Measurements from ENCODE around the gene MZT2A. TPM values are rescaled to one million over a fixed set of nuclear protein-coding genes. Genes with fewer than 3 reads are reported as not detected.
"Not testable (repeated sequence)": the region's sequence is repeated elsewhere in the genome, so short reads cannot be mapped to it uniquely, and the experiment has no call there.

MZT2A gene
- total RNA-seq, 1 experiment from 2014 or later, result 48.1 TPM

DNA sequence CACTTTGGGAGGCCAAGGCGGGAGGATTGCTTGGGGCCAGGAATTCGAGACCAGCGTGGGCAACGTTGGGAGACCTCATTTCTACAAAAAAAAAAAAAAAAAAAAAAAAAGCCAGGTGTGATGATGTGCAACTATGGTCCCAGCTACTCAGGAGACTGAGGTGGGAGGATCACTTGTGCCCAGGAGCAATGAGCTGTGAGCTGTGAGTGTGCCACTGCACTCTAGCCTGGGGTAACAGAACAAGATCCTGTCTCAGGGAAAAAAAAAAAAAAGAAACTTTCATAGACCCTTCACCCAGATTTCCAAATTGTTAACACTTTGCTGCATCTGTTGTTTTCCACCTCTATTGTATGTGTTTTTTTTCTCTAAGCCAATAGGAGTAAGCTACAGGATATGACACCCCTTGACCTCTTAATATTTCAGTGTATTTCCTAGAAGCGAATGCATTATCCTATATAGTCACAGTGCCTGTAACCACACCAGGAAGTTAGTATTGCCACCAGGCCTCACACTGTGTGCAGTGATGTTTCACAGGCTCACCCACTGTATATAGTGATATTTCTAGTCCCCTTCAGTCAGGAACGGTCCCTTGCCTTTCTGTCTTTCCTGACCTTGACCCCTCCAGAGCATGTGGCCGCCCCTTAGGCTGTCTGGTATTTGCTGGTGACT lies 12.0 kb upstream of the MZT2A start:
- DNase-seq (ENCODE audit: low read depth, low spot score); in situ Hi-C loops (cut with HindIII; ENCODE audit: low pct_unique_long_range_greater_than_20kb, low sequenced_read_pairs): not testable (repeated sequence)

DNA sequence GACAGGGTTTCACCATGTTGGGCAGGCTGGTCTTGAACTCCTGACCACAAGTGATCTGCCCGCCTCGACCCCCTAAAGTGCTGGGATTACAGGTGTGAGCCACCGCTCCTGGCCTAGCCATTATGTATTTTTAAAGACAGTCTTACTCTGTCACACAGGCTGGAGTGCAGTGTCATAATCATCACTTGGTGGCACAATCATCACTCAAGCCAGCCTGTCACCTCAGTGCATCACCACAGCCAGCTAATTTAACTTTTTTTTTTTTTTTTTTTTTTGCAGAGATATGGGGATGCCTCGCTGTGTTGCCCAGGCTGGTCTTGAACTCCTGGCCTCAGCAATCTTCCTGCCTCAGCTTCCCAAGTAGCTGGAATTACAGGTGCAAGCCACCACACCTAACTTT lies 11.4 kb upstream of the MZT2A start:
- in situ Hi-C loops (cut with HindIII; ENCODE audit: low pct_unique_long_range_greater_than_20kb, low sequenced_read_pairs); DNase-seq (ENCODE audit: low read depth, low spot score): not testable (repeated sequence)

DNA sequence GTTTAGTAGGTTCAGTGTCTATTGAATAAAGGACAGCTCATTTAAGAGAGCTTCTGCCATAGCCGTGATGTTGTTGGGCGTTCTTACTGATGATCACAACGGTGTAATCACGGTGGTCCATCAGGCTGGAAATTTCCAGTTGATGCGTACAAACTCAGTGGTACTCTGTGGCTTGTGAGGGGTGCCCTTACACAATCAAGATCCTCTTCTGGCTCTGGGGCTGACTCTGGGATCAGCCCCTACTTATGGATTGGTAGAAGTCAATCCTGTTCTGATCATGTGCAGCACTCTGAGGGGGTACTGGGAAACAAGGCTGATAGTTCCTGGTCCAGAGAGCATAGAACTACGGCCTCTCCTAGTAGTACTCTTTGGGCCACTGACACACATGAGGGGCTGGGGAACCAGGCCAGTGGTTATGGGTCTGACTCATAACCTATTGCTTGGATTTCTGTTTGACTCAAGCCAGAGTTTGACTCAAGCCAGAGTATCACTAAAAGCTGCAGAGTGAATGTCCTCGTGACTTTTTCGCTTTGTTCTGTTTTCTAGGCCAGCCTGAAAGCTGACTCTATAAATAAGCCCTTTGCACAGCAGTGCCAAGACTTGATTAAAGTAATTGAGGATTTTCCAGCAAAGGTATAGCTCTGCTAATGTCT lies 6.2 kb upstream of the MZT2A start:
- in situ Hi-C loops (cut with HindIII; ENCODE audit: low pct_unique_long_range_greater_than_20kb, low sequenced_read_pairs), result not testable (repeated sequence)

DNA sequence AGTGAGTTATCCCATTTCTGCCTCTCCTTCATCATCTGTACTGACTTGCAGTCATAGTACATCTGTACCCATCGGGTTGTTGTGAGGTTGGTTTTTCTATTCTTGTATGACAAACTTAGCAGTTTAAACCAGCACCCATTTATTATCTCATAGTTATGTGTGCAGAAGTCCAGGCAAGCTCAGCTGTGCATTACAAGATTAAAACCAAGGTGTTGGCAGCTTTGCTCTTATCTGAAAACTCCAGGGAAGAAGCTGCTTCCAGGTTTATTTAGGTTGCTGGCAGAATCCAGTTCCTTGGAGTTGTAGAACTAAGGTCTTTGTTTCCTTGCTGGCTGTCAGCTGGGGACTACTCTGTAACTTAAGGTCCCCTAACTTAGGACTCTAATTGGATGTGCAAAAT lies 3.3 kb upstream of the MZT2A start:
- in situ Hi-C loops (cut with HindIII; ENCODE audit: low pct_unique_long_range_greater_than_20kb, low sequenced_read_pairs), result not testable (repeated sequence)

More for the DNA sequence above, 6.2 kb upstream of the MZT2A start:
- DNase-seq (ENCODE audit: low read depth, low spot score), result not testable (repeated sequence)

DNA sequence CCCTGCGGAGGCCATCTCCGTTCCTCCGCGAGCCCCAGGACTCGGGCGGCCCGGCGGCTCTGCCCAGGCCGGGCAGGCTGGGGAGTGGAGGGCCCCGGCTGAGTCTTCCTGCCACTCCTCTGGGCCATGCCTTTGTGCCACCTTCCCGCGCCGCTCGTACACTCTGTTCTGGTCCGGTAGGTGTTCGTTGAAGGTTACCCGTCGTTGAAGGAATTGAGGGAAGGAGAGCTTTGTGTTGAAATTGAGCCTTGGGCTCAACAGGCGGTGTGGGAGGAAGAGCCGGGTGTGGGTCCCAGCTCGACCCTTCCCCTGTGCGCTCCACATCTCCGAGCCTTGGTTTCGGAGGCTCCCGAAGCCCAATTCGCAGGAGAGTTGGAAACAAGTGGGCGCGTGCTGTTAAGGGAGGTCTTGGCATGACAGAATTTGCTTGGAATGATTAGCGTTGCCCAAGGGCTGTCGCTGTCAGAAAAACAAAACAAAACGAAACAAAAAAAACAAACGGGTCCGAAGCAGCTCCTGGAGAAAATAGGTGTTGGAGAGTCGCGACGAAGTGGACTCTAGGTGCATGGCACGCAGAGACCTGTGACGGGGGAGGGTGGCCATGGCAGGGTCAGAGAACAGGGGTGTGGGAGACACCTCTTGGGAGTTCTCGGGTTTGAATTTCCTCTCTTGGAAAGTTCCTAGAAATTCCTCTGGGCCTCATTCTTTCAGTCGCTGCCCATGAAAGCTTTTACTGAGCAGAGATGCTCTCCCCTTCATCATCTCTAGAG lies 1.2 kb upstream of the MZT2A start:
- in situ Hi-C loops (cut with HindIII; ENCODE audit: low pct_unique_long_range_greater_than_20kb, low sequenced_read_pairs), result no loop called here
- no peak for DNase-seq (ENCODE audit: low read depth, low spot score)

More for the DNA sequence above, 3.3 kb upstream of the MZT2A start:
- DNase-seq (ENCODE audit: low read depth, low spot score), result not testable (repeated sequence)

DNA sequence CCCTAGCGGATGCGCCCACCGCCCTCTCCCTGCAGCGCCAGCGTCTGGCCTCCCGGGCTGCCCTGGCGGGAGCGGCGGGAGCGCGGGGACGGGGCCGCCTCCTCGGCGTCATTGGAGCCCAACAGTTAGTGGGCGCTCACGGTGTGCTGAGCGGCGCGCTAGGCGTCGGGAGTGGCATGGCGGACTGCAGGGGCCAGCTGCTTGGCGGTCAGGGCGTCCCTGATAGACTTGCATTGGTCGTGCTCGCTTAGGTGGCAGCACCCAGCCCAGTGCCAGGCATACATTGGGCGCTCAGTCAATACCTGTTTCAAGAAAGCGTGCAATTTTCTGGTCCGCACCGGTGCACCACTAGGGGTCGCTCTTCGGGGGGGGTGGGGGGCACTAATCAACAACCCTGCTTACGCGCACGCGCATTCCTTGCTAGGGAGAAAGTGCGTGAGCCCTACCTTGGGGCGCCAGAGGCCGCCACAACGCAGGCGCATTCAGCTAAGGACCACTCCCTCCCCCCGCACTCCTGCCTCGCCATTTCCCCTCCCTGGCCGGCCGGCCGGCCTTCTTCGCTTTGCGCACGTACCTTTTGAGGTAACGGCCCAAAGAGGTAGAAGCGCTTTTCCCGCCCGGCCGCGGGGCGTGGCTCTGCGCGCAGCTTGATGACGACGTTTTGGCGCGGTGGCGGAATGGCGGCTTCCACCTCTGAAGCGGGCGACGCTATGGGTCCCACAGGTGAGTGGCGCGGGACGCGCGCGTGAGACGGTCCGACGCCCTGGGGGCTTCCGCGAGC lies 411 bp upstream of the MZT2A start:
- peak; percentile 94 for DNase-seq (ENCODE audit: low read depth, low spot score)
- in situ Hi-C loops (cut with HindIII; ENCODE audit: low pct_unique_long_range_greater_than_20kb, low sequenced_read_pairs), result no loop called here

DNA sequence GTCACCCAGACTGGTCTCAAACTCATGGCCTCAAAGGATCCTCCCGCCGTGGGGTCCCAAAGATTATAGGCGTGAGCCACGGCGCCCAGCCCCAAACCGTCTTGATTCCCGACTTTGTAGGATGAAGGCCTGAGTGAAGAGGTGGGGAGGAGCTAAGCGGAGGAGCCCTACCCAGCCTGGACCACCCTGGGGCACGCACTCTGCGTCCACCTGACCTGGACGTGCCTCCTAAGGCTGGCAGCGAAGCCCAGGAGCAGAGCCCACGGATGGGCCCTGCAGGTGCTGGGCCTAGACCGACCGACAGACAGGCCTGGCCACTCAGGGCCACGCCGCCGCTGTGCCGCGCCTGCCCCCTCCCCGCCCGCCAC lies 744 bp downstream of the MZT2A start:
- in situ Hi-C loops (cut with HindIII; ENCODE audit: low pct_unique_long_range_greater_than_20kb, low sequenced_read_pairs); DNase-seq (ENCODE audit: low read depth, low spot score): not testable (repeated sequence)

DNA sequence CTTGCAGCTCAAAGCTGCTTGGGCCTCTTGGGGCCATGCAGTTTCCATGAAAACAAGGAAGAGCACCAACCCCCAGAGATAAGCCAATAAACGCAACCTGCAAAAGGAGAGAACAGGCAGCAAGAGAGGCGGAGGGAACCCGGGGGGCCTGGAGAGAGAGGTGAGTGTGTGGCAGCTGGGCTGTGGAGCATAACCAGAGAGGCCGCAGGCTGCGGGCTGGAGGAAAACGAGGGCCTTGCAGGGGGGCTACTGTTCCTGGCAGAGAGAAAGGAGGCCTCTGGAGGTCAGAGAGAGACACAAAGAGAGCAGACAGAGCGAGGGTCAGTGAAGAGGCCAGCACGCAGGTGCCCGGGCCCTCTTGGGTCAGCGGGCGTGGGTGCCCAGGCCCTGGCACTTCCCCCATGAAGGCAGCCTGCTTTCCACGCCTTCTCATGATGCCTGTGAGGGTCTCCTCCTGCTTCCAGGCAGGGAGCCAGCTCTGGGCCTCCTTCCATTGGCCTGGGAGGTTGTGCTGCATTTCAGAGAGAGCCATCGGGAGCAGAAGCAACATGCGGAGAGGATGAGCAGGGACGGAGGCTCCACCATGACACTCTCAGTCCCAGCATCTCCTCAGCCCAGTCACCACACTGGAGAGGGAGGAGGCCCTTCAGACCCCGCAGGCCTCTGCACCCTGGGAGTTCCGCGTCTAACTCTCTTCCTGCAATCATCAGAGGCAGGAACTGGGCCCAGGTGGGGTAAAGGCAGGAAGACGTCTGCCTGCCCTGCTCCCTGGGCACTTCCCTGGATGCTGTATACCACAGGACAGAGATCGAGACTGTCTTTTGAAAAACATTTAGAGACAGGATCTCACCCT lies 1.4 kb downstream of the MZT2A start:
- in situ Hi-C loops (cut with HindIII; ENCODE audit: low pct_unique_long_range_greater_than_20kb, low sequenced_read_pairs); DNase-seq (ENCODE audit: low read depth, low spot score): not testable (repeated sequence)

DNA sequence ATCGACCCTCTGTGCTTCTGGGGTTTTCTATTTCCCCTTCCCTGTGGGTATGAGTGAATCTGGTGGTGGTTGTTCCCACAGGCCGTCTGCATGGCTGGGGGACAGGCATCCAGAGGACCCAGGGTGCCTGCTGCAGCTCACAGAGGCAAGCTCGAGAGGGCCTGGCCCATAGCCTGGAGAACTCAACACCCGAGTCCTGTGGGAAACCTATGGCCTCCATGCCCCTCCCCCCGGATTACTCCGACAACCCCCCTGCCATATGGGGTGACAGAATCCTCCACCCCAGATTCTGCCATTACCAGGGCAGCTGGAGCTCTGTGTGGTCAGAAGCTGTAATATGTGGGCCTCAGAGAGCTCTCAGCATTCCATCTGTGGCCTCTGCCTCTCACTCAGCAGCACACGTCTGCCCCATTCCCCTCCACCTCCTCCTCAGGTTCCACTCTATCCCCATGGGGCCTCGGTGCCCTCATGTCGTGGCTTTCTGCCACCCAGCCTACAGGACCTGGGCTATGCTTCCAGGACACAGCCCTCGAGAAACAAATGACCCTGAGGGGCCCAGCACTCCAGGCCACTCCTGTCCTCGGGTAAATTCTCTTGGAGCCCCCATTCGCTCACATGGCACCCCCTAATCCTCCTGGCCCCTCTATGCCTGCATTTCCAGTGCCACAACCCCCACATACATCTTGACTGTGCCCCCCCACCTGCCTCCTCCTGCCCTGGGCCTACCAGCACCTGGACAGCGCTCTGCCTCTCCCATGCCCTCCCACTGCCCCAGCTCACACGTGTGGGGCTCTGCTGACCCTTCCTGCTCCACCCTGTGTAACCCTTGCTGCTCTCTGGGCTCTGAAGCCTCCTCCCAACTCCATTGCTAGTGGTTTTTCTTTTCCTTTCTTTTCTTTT lies 3.6 kb downstream of the MZT2A start:
- in situ Hi-C loops (cut with HindIII; ENCODE audit: low pct_unique_long_range_greater_than_20kb, low sequenced_read_pairs), result no loop called here
- no peak for DNase-seq (ENCODE audit: low read depth, low spot score)

DNA sequence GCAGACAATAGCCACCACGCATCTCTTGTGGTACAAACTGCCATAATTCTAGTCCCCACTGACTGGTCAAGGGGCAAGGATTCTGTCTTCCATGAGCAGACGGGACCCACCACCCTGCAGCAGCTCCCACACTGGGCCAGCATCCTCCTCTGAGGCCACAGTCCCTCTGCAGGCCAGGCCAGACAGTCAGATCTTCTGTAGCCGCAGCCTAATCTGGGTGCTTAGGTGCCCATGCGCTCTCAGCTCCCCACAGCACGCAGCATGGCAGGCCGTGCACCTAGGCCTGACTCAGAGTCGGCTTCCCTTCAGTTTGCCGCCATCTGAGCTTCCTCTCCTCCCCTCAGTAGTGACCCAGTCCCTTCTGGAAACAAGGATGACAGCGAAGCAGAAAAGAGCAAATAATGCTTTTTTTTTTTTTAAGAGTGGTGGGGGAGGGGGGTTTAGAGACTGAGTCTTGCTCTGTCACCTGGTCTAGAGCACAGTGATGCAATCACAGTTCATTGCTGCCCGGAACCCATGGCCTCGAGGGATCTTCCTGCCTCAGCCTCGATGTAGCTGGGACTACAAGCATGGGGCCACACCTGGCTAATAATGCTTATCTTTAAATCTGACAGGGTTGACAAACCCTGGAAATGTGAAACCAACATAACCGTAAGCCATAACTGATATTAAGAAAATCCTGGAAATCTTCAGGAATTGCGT lies 5.8 kb downstream of the MZT2A start:
- DNase-seq (ENCODE audit: low read depth, low spot score); in situ Hi-C loops (cut with HindIII; ENCODE audit: low pct_unique_long_range_greater_than_20kb, low sequenced_read_pairs): not testable (repeated sequence)

DNA sequence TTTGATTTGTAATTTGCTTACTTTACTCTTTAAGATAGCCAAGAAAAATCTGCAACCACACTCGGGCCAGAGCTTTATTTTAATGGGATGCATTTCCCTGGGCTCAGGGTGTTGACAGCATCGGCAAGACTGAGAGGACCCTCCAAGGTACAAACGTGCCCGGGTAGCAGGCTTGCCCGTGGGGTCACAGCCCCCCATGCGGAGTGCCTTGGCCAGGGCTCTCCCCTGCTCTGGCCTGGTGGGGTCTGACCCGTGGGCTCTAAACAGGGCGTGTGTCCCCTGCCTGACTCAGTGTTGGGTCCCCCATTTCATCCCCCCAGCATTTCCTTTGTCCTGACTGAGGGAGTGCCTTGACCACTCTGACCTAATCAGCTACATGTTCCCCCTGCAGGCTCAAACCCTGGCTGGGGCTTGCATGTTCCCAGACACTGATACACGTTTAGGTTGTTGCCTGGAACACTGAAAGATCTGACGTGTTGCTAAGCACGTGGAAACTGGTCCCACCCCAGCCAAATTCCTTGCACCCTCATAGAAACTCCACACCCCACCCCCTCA lies 7.2 kb downstream of the MZT2A start:
- in situ Hi-C loops (cut with HindIII; ENCODE audit: low pct_unique_long_range_greater_than_20kb, low sequenced_read_pairs); DNase-seq (ENCODE audit: low read depth, low spot score): not testable (repeated sequence)

DNA sequence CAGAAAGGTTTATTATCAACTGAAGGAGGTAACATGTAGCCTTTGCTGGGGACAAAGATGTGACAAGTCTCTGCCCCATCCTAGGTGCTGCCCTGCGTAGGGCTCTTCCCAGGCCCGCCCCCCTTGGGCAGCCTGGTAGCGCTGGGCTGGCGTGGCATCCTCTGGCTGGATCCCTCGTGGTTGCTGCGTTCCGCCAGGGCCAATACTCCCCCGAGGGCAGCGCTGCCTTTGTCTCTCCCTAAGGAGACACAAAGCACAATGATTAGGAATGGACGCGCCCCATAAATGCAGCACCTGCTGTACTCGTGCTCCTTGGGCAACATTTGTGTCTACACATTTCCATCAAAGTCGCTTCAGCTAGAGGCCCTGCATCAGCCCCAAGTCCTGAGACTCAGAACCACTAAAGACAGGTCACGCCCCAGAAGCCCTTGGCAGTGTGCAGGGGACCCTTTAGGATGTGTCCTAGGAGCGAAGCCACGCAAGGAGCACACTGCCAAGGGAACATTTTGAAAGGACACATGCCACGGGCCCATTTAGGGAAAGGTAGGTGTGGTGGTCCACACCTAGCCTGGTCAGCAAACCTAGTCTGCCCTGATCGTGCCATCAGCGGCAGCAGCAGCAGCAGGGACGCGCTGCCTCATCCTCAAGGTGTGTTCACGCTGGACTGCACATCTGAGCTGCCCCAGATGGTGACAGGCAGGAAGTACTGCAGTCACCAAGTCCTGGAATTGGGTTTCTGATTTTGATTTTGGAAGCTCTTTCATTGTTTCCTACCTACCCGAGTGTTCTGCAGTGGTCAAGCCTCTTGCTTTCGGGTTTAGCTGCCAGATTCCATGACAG lies 8.0 kb downstream of the MZT2A start:
- in situ Hi-C loops (cut with HindIII; ENCODE audit: low pct_unique_long_range_greater_than_20kb, low sequenced_read_pairs); DNase-seq (ENCODE audit: low read depth, low spot score): not testable (repeated sequence)

DNA sequence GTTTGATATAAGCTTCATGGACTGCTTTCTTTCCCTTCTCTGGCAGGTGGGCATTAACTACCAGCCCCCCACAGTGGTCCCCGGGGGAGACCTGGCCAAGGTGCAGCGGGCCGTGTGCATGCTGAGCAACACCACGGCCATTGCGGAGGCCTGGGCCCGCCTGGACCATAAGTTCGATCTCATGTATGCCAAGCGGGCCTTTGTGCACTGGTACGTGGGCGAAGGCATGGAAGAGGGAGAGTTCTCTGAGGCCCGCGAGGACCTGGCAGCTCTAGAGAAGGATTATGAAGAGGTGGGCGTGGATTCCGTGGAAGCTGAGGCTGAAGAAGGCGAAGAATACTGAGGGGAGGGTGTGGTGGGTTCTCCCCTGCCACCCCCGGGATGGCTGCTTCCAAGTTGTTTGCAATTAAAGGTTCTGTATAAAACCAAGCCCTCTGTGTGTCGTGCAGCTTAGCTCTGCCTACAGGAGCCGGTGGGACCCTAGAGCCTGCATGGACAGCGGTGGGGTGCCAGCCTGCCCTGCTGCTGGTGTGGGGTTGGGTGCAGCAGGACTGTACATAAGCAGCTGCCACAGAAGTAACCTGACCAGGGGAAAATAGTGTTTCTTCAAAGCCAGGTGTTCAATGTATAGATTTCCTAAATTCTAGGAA lies 9.6 kb downstream of the MZT2A start:
- DNase-seq (ENCODE audit: low read depth, low spot score); in situ Hi-C loops (cut with HindIII; ENCODE audit: low pct_unique_long_range_greater_than_20kb, low sequenced_read_pairs): not testable (repeated sequence)

DNA sequence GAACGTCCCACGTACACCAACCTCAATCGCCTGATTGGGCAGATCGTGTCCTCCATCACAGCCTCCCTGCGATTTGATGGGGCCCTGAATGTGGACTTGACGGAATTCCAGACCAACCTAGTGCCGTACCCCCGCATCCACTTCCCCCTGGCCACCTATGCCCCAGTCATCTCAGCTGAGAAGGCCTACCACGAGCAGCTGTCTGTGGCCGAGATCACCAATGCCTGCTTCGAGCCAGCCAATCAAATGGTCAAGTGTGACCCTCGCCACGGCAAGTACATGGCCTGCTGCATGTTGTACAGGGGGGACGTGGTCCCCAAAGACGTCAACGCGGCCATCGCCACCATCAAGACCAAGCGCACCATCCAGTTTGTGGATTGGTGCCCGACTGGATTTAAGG lies 11.8 kb downstream of the MZT2A start:
- in situ Hi-C loops (cut with HindIII; ENCODE audit: low pct_unique_long_range_greater_than_20kb, low sequenced_read_pairs); DNase-seq (ENCODE audit: low read depth, low spot score): not testable (repeated sequence)

Data from SK-MEL-5 (cell line).